Endodermal cell (in vitro differentiated cells): Measurements from ENCODE around the gene RNF123. TPM values are rescaled to one million over a fixed set of nuclear protein-coding genes. Genes with fewer than 3 reads are reported as not detected.
A peak's percentile ranks its signal among the peaks of the same experiment; 100 is the strongest.

Experiments
- DNase-seq: peaks from one replicate; pipeline ENCODE4 v3.0.0-alpha.2; 2017
- H3K27ac ChIP-seq: 2 replicates; pipeline ENCODE4 v1.5.1; 2013; ENCODE audit warnings: mild to moderate bottlenecking, low read depth, low read length, moderate library complexity
- H3K27me3 ChIP-seq: 2 replicates; pipeline ENCODE4 v1.6.1; 2013; ENCODE audit warnings: mild to moderate bottlenecking, low read length, moderate library complexity; ENCODE audit not compliant: insufficient read depth, control insufficient read depth, poor library complexity, severe bottlenecking
- H3K36me3 ChIP-seq: 2 replicates; pipeline ENCODE4 v1.7.0; 2013; ENCODE audit warnings: mild to moderate bottlenecking, low read length, moderate library complexity; ENCODE audit not compliant: control insufficient read depth, insufficient read depth
- H3K4me1 ChIP-seq: one replicate; pipeline ENCODE4 v1.7.0; 2013; ENCODE audit warnings: low read length; ENCODE audit not compliant: control insufficient read depth, insufficient read depth
- H3K4me3 ChIP-seq: 2 replicates; pipeline ENCODE4 v1.5.1; 2013; ENCODE audit warnings: mild to moderate bottlenecking, low read length, moderate library complexity
- H3K9ac ChIP-seq: 2 replicates; pipeline ENCODE4 v1.6.1; 2013; ENCODE audit warnings: mild to moderate bottlenecking, low read length, moderate library complexity; ENCODE audit not compliant: poor library complexity, severe bottlenecking; ENCODE audit errors: extremely low read depth
- H3K9me3 ChIP-seq: 2 replicates; pipeline ENCODE4 v1.6.1; 2013; ENCODE audit warnings: mild to moderate bottlenecking, low read length, moderate library complexity; ENCODE audit not compliant: control insufficient read depth
- H3K27ac Mint-ChIP-seq: 2 replicates; pipeline ENCODE4 v1.8.0; 2020; ENCODE audit warnings: mixed read lengths
- H3K27me3 Mint-ChIP-seq: 2 replicates; pipeline ENCODE4 v1.8.0; 2021; ENCODE audit warnings: mild to moderate bottlenecking, mixed read lengths; ENCODE audit not compliant: insufficient read depth
- H3K36me3 Mint-ChIP-seq: 2 replicates; pipeline ENCODE4 v1.8.0; 2020; ENCODE audit warnings: low read depth, mixed read lengths
- H3K4me1 Mint-ChIP-seq: 2 replicates; pipeline ENCODE4 v1.8.0; 2020; ENCODE audit warnings: mixed read lengths
- H3K4me3 Mint-ChIP-seq: 2 replicates; pipeline ENCODE4 v1.8.0; 2020; ENCODE audit warnings: mild to moderate bottlenecking, moderate library complexity, mixed read lengths
- H3K9me3 Mint-ChIP-seq: 2 replicates; pipeline ENCODE4 v1.8.0; 2020; ENCODE audit warnings: mild to moderate bottlenecking, mixed read lengths
- CTCF ChIP-seq: fragments of 200-600 bp; sonication (generic); conservative IDR thresholded peaks from 2 replicates; pipeline ENCODE4 v1.5.0; 2021; ENCODE audit warnings: antibody characterized with exemption, mild to moderate bottlenecking
- WGBS, 2 experiments: methylation state at CpG; one replicate each; pipeline versions ENCODE4 v1.1.5 to v1.1.7; 2013; ENCODE audit warnings: missing lambda C conversion rate in 2 of 2, mixed read lengths in 1 of 2; ENCODE audit not compliant: insufficient coverage in 1 of 2, insufficient read length in 1 of 2; 5-methylcytosine and 5-hydroxymethylcytosine counted together
- total RNA-seq, 2 donors: library from RNA; stranded (reverse); fragmentation: NEBNext Ultra II Directional in 1 of 2; extraction: Animal tissue kit (Norgen Biotek cat#: 25700) in 1 of 2; gene quantifications; 2 replicates in 1 of 2; 3 replicates in 1 of 2; pipeline ENCODE4 v1.2.1, GENCODE V29; 2021

RNF123 gene
- total RNA-seq, 2 donors from 2014 or later, result 47.3 to 47.6 TPM

GRCh38 chr3:49701388-49702077 is 12.2 kb downstream of the RNF123 start:
- Mint-ChIP-seq H3K27ac (peak overlapping the region; percentile 58), H3K36me3 (peaks cover 6% of the 10 kb centered on the region), H3K27me3 (no peaks in the 10 kb centered on the region), H3K9me3 (no peaks in the 10 kb centered on the region), H3K4me3 (no peak overlapping the region), H3K4me1 (no peaks in the 10 kb centered on the region)
- Histone ChIP-seq H3K9ac (no peak overlapping the region), H3K9me3 (no peaks in the 10 kb centered on the region), H3K4me1 (no peaks in the 10 kb centered on the region), H3K4me3 (no peak overlapping the region), H3K27ac (peak overlapping the region; percentile 22), H3K27me3 (no peaks in the 10 kb centered on the region), H3K36me3 (peaks cover 5% of the 10 kb centered on the region)
- TF ChIP-seq CTCF, result peak; percentile 72
- 72 to 87% methylated on average over 7 to 21 of the region's 21 CpGs for WGBS, 2 experiments
- peak; percentile 89 for DNase-seq

DNA sequence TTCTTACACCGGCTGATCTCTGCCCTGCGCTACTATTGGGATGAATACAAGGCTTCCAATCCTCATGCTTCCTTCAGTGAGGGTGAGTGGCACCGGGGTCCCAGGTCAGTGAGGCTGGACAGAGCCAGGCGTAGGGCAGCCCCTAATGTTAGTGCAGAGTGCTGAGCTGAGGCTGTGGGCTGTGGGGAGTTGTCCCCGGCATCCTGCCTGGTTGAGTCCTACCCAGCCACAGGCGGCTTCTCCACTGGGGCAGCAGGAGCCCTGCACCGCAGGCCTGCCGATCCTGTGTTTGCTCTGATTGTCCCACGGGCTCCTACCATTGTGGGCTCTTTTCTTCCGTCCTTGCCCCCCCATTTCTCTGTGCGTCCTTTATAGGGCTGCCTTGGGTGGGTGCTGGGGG is 13.3 kb downstream of the RNF123 start:
- Mint-ChIP-seq H3K27me3 (no peaks in the 10 kb centered on the region), H3K27ac (no peak overlapping the region), H3K4me3 (no peak overlapping the region), H3K36me3 (peaks cover 8% of the 10 kb centered on the region), H3K4me1 (no peaks in the 10 kb centered on the region), H3K9me3 (no peaks in the 10 kb centered on the region)
- H3K36me3 ChIP-seq, result peaks cover 5% of the 10 kb centered on the region
- no peak overlapping the region for H3K4me3 ChIP-seq
- TF ChIP-seq CTCF, result no peak
- H3K9ac ChIP-seq, result no peak overlapping the region
- no peaks in the 10 kb centered on the region for H3K4me1 ChIP-seq
- 91 to 96% methylated on average over 5 to 11 of the region's 11 CpGs for WGBS, 2 experiments
- no peaks in the 10 kb centered on the region for H3K27me3 ChIP-seq
- DNase-seq, result no peak
- no peaks in the 10 kb centered on the region for H3K9me3 ChIP-seq
- no peak overlapping the region for H3K27ac ChIP-seq

GRCh38 chr3:49703443-49703927 is 14.1 kb downstream of the RNF123 start:
- Mint-ChIP-seq H3K27ac (no peak overlapping the region), H3K4me1 (no peaks in the 10 kb centered on the region), H3K36me3 (peaks cover 16% of the 10 kb centered on the region), H3K27me3 (no peaks in the 10 kb centered on the region), H3K9me3 (no peaks in the 10 kb centered on the region), H3K4me3 (no peak overlapping the region)
- Histone ChIP-seq H3K4me3 (no peak overlapping the region), H3K4me1 (no peaks in the 10 kb centered on the region), H3K9me3 (no peaks in the 10 kb centered on the region), H3K9ac (no peak overlapping the region), H3K27ac (no peak overlapping the region), H3K27me3 (no peaks in the 10 kb centered on the region), H3K36me3 (peaks cover 5% of the 10 kb centered on the region)
- peak; percentile 87 for TF ChIP-seq CTCF
- DNase-seq, result peak; percentile 89
- 81 to 86% methylated on average over 9 to 14 of the region's 14 CpGs for WGBS, 2 experiments
